ENCODE data around the gene TNNT2.

GRCh38 chr1:201358596-201358995 is 18.9 kb downstream of the TNNT2 start:
- TF ChIP-seq, protein P1, sequence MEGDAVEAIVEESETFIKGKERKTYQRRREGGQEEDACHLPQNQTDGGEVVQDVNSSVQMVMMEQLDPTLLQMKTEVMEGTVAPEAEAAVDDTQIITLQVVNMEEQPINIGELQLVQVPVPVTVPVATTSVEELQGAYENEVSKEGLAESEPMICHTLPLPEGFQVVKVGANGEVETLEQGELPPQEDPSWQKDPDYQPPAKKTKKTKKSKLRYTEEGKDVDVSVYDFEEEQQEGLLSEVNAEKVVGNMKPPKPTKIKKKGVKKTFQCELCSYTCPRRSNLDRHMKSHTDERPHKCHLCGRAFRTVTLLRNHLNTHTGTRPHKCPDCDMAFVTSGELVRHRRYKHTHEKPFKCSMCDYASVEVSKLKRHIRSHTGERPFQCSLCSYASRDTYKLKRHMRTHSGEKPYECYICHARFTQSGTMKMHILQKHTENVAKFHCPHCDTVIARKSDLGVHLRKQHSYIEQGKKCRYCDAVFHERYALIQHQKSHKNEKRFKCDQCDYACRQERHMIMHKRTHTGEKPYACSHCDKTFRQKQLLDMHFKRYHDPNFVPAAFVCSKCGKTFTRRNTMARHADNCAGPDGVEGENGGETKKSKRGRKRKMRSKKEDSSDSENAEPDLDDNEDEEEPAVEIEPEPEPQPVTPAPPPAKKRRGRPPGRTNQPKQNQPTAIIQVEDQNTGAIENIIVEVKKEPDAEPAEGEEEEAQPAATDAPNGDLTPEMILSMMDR (IDR thresholded peaks at IDR 0.05; ENCODE audit: low read depth, low read length, missing input control): no peak
- no peak for TF ChIP-seq TAF1 (conservative IDR thresholded peaks at IDR 0.05)
- no peak for TF ChIP-seq SP1 (IDR thresholded peaks at IDR 0.05)
- TF ChIP-seq RAD21 (IDR thresholded peaks at IDR 0.05): no peak
- no peak for TF ChIP-seq REST (IDR thresholded peaks at IDR 0.05)
- no peak for TF ChIP-seq MAX (IDR thresholded peaks at IDR 0.05)
- no peak for TF ChIP-seq YY1 (IDR thresholded peaks at IDR 0.05)
- no peak for TF ChIP-seq RXRA (IDR thresholded peaks at IDR 0.05)
- no peak for TF ChIP-seq GABPA (IDR thresholded peaks at IDR 0.05 in 1 of 2, conservative IDR thresholded peaks at IDR 0.05 in 1 of 2)
- TF ChIP-seq, protein P2, sequence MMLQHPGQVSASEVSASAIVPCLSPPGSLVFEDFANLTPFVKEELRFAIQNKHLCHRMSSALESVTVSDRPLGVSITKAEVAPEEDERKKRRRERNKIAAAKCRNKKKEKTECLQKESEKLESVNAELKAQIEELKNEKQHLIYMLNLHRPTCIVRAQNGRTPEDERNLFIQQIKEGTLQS (IDR thresholded peaks at IDR 0.05): no peak
- TF ChIP-seq JUND (IDR thresholded peaks at IDR 0.05): no peak
- no peak for TF ChIP-seq ZBTB33 (IDR thresholded peaks at IDR 0.05)
- TF ChIP-seq NR2F2 (IDR thresholded peaks at IDR 0.05): no peak
